HepG2 (cell line): ENCODE measurements around the gene MRPL58. TPM values are rescaled to one million over a fixed set of nuclear protein-coding genes. Genes with fewer than 3 reads are reported as not detected.

Experiments used
- CEBPB ChIP-seq: IDR thresholded peaks from 2 replicates; pipeline ENCODE4 v1.6.1; 2011; ENCODE audit warnings: low read depth, low read length, improper control_type of control experiment, borderline replicate concordance
- CREM ChIP-seq, 2 experiments: sonication (generic) in 1 of 2; formaldehyde crosslinking in 1 of 2; IDR thresholded peaks; 2 replicates each; pipeline versions ENCODE4 v1.4.0 to v1.6.1; 2016 to 2020; ENCODE audit warnings: antibody characterized with exemption in 1 of 2, mild to moderate bottlenecking in 1 of 2, missing genetic modification reagents in 1 of 2
- FLYWCH1 ChIP-seq: sonication (generic); formaldehyde crosslinking; IDR thresholded peaks from 2 replicates; pipeline ENCODE4 v1.8.1; 2023; ENCODE audit warnings: mild to moderate bottlenecking, missing genetic modification reagents
- FOXP4 ChIP-seq: sonication (generic); formaldehyde crosslinking; IDR thresholded peaks from 2 replicates; pipeline ENCODE4 v1.4.0; 2020; ENCODE audit warnings: missing genetic modification reagents
- HOXA7 ChIP-seq: sonication (generic); formaldehyde crosslinking; IDR thresholded peaks from 2 replicates; pipeline ENCODE4 v1.8.1; 2022; ENCODE audit warnings: mild to moderate bottlenecking, missing genetic modification reagents, moderate library complexity
- NPAS2 ChIP-seq: sonication (generic); formaldehyde crosslinking; IDR thresholded peaks from 2 replicates; pipeline ENCODE4 v1.8.0; 2022; ENCODE audit warnings: mild to moderate bottlenecking, missing genetic modification reagents, borderline replicate concordance
- RFX3 ChIP-seq: IDR thresholded peaks from 2 replicates; pipeline ENCODE4 v1.6.1; 2016; ENCODE audit warnings: missing biosample characterization, missing genetic modification reagents
- ZNF12 ChIP-seq: sonication (generic); formaldehyde crosslinking; IDR thresholded peaks from 2 replicates; pipeline ENCODE4 v1.5.0; 2020; ENCODE audit warnings: missing genetic modification reagents
- ZNF33A ChIP-seq: sonication (generic); formaldehyde crosslinking; IDR thresholded peaks from 2 replicates; pipeline ENCODE4 v1.5.1; 2020; ENCODE audit warnings: missing genetic modification reagents, mild to moderate bottlenecking, moderate library complexity, borderline replicate concordance
- ZNF543 ChIP-seq: sonication (generic); formaldehyde crosslinking; IDR thresholded peaks from 2 replicates; pipeline ENCODE4 v1.4.0; 2020; ENCODE audit warnings: mild to moderate bottlenecking, missing genetic modification reagents
- ZNF589 ChIP-seq: sonication (generic); formaldehyde crosslinking; conservative IDR thresholded peaks from 2 replicates; pipeline ENCODE4 v1.8.0; 2022; ENCODE audit warnings: mild to moderate bottlenecking, moderate library complexity, missing genetic modification reagents
- ZNF782 ChIP-seq: sonication (generic); formaldehyde crosslinking; IDR thresholded peaks from 2 replicates; pipeline ENCODE4 v1.4.0; 2020; ENCODE audit warnings: missing genetic modification reagents, mild to moderate bottlenecking, borderline replicate concordance
- polyA plus RNA-seq, 8 experiments: library from polyadenylated mRNA; depleted of rRNA in 3 of 8; stranded (reverse) in 7 of 8; unstranded in 1 of 8; fragments of >200 nt; fragmentation: Illumina TruSeq in 4 of 8; extraction: Trizol in 4 of 8; gene quantifications; 2 replicates each; pipeline versions ENCODE4 v1.2.1 to v1.2.3, GENCODE V29; 2011 to 2016; ENCODE audit warnings: low read depth in 4 of 8, missing spikeins in 1 of 8, mixed read lengths in 1 of 8; ENCODE audit not compliant: insufficient read depth in 1 of 8
- total RNA-seq, 5 experiments: library from RNA; depleted of rRNA; stranded (reverse); fragments of >200 nt; fragmentation: Illumina TruSeq; extraction: Trizol; gene quantifications; 2 replicates each; pipeline ENCODE4 v1.2.3, GENCODE V29; 2016; ENCODE audit warnings: low read depth in 1 of 5
- TF ChIP-seq, protein P1 (sequence below): sonication (generic); formaldehyde crosslinking; conservative IDR thresholded peaks from 2 replicates; pipeline ENCODE4 v1.4.0; 2020; ENCODE audit warnings: missing genetic modification reagents
- TF ChIP-seq, protein P2 (sequence below): sonication (generic); formaldehyde crosslinking; IDR thresholded peaks from 2 replicates; pipeline ENCODE4 v1.4.0; 2020; ENCODE audit warnings: missing genetic modification reagents, borderline replicate concordance
- TF ChIP-seq, protein P3 (sequence below): sonication (generic); formaldehyde crosslinking; IDR thresholded peaks from 2 replicates; pipeline ENCODE4 v1.4.0; 2020; ENCODE audit warnings: missing genetic modification reagents, borderline replicate concordance

Gene MRPL58
- total and polyA plus RNA-seq, 2 of the 13 experiments (the other 11 are each of a cell fraction or from before 2014, with no cell fraction given): 44.9 to 68.9 TPM

DNA sequence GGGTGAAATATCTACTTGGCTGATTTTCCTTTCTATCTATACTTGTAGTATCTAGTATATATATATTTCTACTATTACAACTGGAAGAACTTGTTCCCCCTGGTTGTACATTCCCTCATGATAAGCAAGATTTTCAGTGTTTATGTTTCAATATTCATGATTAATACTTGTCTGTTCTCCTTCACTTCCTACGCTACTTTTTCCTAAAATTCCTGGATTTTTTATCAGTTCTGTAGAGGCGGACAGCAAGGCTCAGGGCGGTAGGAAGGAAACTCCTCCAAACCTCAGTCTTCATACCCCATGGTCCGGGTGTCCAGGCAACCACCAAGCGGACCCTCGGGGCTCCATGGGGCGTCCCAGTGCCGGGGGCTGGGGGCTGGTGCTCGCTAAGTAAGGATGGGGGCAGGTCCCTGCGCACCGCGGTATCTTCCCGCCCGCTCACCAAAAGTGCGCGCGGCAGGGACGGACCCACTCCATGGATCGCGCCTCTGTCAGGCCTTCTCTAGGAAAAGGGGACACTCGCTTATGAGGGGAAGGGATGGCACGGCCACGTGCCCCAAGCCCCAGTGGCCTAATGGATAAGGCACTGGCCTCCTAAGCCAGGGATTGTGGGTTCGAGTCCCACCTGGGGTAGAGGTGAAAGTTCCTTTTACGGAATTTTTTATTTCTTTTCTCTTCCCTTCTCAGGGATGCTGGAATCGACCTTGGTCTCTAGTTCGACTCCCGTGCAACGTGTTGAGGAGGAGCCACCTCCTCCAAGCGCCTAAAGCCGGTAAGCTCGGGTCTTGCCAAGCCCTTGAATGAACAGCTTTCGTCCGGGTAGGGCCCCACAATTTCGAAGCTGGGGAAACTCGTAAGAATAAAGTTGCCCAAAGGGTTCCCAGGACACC lies 21.1 kb downstream of the MRPL58 start (continued):
- TF ChIP-seq, protein P1, sequence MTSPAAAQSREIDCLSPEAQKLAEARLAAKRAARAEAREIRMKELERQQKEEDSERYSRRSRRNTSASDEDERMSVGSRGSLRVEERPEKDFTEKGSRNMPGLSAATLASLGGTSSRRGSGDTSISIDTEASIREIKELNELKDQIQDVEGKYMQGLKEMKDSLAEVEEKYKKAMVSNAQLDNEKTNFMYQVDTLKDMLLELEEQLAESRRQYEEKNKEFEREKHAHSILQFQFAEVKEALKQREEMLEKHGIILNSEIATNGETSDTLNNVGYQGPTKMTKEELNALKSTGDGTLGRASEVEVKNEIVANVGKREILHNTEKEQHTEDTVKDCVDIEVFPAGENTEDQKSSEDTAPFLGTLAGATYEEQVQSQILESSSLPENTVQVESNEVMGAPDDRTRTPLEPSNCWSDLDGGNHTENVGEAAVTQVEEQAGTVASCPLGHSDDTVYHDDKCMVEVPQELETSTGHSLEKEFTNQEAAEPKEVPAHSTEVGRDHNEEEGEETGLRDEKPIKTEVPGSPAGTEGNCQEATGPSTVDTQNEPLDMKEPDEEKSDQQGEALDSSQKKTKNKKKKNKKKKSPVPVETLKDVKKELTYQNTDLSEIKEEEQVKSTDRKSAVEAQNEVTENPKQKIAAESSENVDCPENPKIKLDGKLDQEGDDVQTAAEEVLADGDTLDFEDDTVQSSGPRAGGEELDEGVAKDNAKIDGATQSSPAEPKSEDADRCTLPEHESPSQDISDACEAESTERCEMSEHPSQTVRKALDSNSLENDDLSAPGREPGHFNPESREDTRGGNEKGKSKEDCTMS (CRISPR knock-in tag): no peak
- peak; percentile 72; the same call in 1 of the 2 replicates for TF ChIP-seq ZNF589 (CRISPR knock-in tag)
- peak; percentile 80 for TF ChIP-seq ZNF12 (CRISPR knock-in tag)
- TF ChIP-seq RFX3 (CRISPR knock-in tag): peak; percentile 40; the same call in 1 of the 2 replicates
- TF ChIP-seq HOXA7 (CRISPR knock-in tag): no peak
- peak; percentile 58 for TF ChIP-seq FOXP4 (CRISPR knock-in tag)
- TF ChIP-seq, protein P2, sequence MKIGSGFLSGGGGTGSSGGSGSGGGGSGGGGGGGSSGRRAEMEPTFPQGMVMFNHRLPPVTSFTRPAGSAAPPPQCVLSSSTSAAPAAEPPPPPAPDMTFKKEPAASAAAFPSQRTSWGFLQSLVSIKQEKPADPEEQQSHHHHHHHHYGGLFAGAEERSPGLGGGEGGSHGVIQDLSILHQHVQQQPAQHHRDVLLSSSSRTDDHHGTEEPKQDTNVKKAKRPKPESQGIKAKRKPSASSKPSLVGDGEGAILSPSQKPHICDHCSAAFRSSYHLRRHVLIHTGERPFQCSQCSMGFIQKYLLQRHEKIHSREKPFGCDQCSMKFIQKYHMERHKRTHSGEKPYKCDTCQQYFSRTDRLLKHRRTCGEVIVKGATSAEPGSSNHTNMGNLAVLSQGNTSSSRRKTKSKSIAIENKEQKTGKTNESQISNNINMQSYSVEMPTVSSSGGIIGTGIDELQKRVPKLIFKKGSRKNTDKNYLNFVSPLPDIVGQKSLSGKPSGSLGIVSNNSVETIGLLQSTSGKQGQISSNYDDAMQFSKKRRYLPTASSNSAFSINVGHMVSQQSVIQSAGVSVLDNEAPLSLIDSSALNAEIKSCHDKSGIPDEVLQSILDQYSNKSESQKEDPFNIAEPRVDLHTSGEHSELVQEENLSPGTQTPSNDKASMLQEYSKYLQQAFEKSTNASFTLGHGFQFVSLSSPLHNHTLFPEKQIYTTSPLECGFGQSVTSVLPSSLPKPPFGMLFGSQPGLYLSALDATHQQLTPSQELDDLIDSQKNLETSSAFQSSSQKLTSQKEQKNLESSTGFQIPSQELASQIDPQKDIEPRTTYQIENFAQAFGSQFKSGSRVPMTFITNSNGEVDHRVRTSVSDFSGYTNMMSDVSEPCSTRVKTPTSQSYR (CRISPR knock-in tag): no peak
- no peak for TF ChIP-seq NPAS2
- no peak; the same call in 1 of the 2 replicates for TF ChIP-seq ZNF33A (CRISPR knock-in tag)
- peak; percentile 80; the same call in 1 of the 2 replicates for TF ChIP-seq ZNF543 (CRISPR knock-in tag)
- peak; percentile 33; the same call in 1 of the 2 replicates for TF ChIP-seq CREM (IDR thresholded peaks at IDR 0.05)
- TF ChIP-seq CREM (CRISPR knock-in tag; IDR thresholded peaks at IDR 0.05): no peak
- peak; percentile 33; the same call in 1 of the 2 replicates for TF ChIP-seq ZNF782 (CRISPR knock-in tag)
- TF ChIP-seq CEBPB: no peak
- peak; percentile 64; the same call in 1 of the 2 replicates for TF ChIP-seq FLYWCH1
- TF ChIP-seq, protein P3, sequence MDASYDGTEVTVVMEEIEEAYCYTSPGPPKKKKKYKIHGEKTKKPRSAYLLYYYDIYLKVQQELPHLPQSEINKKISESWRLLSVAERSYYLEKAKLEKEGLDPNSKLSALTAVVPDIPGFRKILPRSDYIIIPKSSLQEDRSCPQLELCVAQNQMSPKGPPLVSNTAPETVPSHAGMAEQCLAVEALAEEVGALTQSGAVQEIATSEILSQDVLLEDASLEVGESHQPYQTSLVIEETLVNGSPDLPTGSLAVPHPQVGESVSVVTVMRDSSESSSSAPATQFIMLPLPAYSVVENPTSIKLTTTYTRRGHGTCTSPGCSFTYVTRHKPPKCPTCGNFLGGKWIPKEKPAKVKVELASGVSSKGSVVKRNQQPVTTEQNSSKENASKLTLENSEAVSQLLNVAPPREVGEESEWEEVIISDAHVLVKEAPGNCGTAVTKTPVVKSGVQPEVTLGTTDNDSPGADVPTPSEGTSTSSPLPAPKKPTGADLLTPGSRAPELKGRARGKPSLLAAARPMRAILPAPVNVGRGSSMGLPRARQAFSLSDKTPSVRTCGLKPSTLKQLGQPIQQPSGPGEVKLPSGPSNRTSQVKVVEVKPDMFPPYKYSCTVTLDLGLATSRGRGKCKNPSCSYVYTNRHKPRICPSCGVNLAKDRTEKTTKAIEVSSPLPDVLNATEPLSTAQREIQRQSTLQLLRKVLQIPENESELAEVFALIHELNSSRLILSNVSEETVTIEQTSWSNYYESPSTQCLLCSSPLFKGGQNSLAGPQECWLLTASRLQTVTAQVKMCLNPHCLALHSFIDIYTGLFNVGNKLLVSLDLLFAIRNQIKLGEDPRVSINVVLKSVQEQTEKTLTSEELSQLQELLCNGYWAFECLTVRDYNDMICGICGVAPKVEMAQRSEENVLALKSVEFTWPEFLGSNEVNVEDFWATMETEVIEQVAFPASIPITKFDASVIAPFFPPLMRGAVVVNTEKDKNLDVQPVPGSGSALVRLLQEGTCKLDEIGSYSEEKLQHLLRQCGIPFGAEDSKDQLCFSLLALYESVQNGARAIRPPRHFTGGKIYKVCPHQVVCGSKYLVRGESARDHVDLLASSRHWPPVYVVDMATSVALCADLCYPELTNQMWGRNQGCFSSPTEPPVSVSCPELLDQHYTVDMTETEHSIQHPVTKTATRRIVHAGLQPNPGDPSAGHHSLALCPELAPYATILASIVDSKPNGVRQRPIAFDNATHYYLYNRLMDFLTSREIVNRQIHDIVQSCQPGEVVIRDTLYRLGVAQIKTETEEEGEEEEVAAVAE (CRISPR knock-in tag): peak; percentile 79; the same call in 1 of the 2 replicates
